GM21737 (cell line): ENCODE data around the gene IGHMBP2.
A peak's percentile ranks its signal among the peaks of the same experiment; 100 is the strongest.
"Not testable (repeated sequence)": the region's sequence is repeated elsewhere in the genome, so short reads cannot be mapped to it uniquely, and the experiment has no call there.

Source experiments
- ATAC-seq: cut with Tn5 transposase; IDR thresholded peaks from one replicate; pipeline ENCODE4 v1.9.1; 2021; ENCODE audit warnings: mild to moderate bottlenecking, moderate library complexity; ENCODE audit not compliant: unreplicated experiment

The IGHMBP2 gene

GRCh38 chr11:68903288-68904247 is at the start of gene IGHMBP2, which contains the start of gene MRPL21:
TSS of gene IGHMBP2 (plus strand) at chr11:68903891. CDS start at chr11:68903953, 62 bp downstream.
TSS of gene MRPL21 (minus strand) at chr11:68903832. CDS start at chr11:68903810, 22 bp downstream.
- peak; percentile 77 for ATAC-seq

GRCh38 chr11:68854273-68854958 is 49.3 kb upstream of the IGHMBP2 start:
- ATAC-seq: no peak

GRCh38 chr11:68855205-68855981 is 48.3 kb upstream of the IGHMBP2 start:
- no peak for ATAC-seq

GRCh38 chr11:68856425-68857030 is 47.2 kb upstream of the IGHMBP2 start:
- not testable (repeated sequence) for ATAC-seq

GRCh38 chr11:68857037-68857586 is 46.6 kb upstream of the IGHMBP2 start:
- no peak for ATAC-seq

- ATAC-seq: no peak
These were observed 44.6 kb upstream of the IGHMBP2 start for GRCh38 chr11:68859123-68859522.

- ATAC-seq: no peak
These were observed 41.3 kb upstream of the IGHMBP2 start for GRCh38 chr11:68862421-68862820.

- ATAC-seq: no peak
These were observed 40.0 kb upstream of the IGHMBP2 start for GRCh38 chr11:68863553-68864265.

- ATAC-seq: no peak
These were observed 38.5 kb upstream of the IGHMBP2 start for GRCh38 chr11:68865241-68865640.

- no peak for ATAC-seq
These were observed 36.6 kb upstream of the IGHMBP2 start for GRCh38 chr11:68867066-68867465.

- no peak for ATAC-seq
These were observed 35.4 kb upstream of the IGHMBP2 start for GRCh38 chr11:68868221-68868835.

- no peak for ATAC-seq
These were observed 33.2 kb upstream of the IGHMBP2 start for GRCh38 chr11:68870470-68870869.

GRCh38 chr11:68872216-68873003 is 31.3 kb upstream of the IGHMBP2 start:
- ATAC-seq: no peak

GRCh38 chr11:68878022-68878421 is 25.7 kb upstream of the IGHMBP2 start:
- ATAC-seq: no peak

GRCh38 chr11:68880851-68881250 is 22.8 kb upstream of the IGHMBP2 start:
- ATAC-seq: no peak

GRCh38 chr11:68881320-68881719 is 22.4 kb upstream of the IGHMBP2 start:
- ATAC-seq: no peak

- ATAC-seq: no peak
These were observed 21.3 kb upstream of the IGHMBP2 start for GRCh38 chr11:68882391-68882790.

GRCh38 chr11:68884827-68885226 is 18.9 kb upstream of the IGHMBP2 start:
- not testable (repeated sequence) for ATAC-seq
